GDM1 (cell line): ENCODE results near the gene ARID5A.

Experiments
- DNase-seq: peaks from one replicate; lab custom pipeline; 2025; lab: John Stamatoyannopoulos, UW

The ARID5A gene

GRCh38 chr2:96526615-96527285, 9.8 kb upstream of the ARID5A start:
- DNase-seq = no peak

DNA sequence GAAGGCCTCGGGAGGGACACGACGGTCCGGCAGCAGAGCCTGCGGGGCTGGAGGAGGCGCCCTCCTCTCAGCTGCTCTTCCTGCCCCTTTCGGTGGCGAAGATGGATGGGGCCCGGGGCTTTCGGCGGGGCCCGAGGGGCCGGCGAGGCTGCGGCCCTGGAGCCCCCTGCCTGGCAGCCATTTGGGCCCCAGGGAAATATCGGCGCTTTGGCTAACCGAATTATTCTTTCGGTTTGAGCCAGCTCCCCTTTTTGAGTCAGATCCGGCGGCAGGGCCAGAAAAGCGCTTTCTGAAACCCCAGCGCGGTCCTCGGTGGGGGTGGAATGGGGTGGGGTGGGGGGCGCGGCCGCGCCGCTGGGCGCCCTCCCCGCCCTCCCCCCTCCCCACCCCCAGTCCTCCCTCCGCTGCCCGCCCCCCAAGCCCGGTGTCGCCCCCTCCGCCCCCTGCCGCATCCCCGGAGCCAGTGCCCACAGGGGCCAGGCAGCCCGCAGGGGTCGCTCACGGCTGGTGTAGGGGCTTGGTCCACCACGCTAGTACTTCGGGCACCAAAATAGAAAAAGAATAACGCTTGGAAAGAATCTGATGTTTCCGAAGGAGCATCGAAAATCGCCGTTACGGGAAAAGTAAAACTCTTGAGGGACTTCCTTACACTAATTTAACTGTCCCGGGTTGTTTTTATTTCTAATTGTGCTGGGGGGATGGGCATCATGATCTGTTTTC, 9.1 kb upstream of the ARID5A start:
- no peak for DNase-seq

DNA sequence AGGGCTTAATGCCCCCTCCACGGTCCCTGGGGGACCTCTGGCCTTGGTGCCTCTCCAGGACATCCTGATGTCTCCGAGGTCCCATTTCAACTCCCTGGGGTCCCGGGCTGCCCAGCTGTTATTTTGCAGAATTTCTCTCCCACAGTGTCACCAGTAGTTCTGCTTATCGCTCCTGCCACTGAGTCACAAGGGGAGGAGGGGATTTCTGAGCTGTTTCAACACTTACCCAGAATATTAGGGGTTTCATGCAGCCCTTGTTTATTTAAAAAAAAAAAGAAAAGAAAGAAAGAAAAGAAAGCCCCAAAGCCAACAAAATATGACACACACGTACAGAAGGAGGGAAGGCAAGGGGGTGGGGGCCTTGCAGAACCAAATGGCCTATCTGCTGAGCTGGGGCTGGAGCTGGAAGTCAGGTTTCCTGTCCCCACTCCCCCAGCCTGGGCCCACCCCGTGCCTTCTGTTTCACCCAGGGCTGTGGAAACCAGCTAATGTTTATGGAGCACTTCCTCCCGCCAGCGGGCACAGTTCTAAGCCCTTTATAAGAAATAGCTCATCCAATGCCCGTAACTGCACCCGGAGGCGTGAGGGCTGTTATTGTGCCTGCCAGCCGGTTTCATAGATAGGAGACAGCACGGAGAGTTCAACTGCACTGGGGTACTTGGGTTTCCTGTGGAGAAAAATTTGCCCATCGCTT, 8.4 kb upstream of the ARID5A start:
- DNase-seq = peak; percentile 75

GRCh38 chr2:96528700-96529375, 7.7 kb upstream of the ARID5A start:
- no peak for DNase-seq

GRCh38 chr2:96529376-96530143, 7.0 kb upstream of the ARID5A start:
- no peak for DNase-seq

DNA sequence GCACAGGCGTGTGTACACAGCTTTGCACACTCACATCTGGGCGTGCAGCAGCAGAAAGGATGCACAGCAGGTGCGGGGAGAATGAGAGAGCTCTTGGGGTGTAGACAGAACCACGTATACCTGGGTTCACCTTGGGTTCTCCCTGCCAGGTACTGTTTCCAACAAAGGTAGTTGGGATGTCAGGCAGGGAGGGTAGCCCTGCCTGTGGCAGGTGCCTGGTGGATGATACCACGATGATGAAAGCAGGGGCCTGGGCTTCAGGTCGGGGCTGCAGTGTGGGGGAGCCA, 6.5 kb upstream of the ARID5A start:
- DNase-seq = no peak

DNA sequence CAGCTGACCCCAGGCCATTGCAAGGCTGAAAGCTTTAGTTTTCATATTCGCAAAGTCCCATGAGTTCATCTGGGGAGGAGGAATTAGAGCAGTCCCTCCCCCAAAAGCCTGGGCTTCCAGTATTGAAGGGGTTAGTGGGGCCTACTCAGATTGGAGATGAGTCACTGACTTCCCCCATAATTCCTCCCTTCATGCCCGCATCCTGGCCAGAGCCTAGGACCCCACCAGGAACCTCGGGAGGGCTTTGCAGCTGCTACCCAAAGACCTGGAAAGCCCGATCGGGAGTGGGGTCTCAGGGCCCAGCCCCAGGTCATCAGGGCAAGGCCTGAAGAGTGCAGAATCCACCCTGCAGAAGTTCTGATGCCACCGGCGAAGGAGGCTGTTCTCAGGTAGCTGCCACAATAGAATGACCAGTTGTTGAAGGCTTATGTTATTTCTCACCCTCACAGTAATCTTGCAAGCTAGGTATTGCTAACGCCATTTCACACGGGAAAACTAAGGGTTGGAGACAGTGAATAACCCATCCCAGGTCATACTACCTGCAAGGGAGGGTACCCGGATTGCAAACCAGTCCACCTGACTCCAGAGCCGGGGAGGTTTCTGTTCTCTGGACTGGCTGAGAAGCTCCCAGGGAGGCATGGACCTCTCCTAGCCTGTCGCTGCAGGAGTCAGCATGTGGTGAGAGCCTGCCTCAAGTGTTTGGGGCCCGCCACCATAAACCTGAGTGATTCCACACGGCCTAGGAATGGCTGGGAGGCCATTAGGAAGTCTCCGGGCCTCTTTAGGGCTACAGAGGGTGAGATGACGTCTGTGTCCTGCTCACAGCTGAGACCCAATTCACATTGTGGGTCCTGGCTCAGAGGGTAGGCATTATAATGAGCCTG, 5.8 kb upstream of the ARID5A start:
- no peak for DNase-seq

GRCh38 chr2:96531366-96531765, 5.2 kb upstream of the ARID5A start:
- DNase-seq = no peak

DNA sequence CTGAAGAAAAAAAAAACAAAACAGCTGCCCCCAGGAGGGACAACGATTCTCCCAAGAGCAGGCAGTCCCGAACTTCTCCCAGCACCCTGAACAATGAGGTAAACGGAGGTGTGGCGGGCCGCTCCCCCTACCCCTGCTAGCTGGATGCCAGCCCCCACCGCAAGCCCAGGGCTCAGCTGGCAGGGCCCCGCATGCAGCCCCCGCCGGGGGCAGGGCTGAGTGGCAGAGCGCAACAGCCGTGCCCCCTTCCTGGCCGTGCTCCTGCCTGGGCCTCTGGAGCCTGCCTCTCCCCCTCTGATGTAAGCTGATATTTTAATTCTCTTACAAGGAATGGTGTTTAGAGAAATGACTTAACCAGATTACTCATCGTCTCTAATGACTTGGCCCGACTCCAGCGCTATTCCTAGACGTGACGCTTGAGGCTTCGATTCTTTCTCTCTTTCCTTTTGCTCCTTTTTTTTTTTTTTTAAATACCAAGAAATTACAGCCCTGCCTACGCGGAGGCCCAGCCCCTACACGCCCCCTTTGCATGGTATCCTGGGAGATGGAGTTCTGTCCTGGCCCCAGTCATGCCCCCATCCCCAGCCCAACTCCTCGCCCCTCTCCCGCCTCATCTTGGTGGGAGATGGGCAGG, 4.6 kb upstream of the ARID5A start:
- DNase-seq = peak; percentile 54

DNA sequence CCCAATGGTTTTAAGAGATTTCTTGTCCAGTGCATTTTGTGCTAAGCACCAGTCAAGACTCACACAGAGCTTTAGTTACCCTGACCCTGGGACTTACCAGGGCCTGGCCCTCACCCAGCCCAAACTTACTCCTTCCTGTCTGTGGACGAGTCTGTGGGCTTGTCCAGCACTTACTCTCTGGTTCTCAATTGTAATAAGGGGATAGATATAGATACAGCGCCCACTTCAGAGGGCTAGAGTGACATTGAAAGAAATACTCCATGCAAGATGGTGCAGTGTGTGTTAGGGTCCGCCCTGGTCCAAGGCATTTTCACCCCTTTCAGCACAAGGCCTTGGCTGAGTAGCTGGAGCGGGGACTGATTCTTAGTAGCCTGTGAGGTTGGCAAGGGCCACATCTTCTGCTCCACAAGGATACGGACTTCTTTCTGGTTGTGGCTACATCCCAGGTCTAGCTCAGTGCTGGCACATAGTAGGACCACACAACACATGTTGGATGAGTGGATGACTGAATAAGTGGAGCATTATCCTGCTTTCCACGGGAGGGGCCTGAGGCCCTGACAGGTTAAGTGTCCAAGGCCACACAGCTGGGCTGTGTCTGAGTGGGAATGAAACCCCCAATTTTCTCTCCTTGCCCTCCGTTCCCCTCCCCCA, 3.8 kb upstream of the ARID5A start:
- DNase-seq = no peak

DNA sequence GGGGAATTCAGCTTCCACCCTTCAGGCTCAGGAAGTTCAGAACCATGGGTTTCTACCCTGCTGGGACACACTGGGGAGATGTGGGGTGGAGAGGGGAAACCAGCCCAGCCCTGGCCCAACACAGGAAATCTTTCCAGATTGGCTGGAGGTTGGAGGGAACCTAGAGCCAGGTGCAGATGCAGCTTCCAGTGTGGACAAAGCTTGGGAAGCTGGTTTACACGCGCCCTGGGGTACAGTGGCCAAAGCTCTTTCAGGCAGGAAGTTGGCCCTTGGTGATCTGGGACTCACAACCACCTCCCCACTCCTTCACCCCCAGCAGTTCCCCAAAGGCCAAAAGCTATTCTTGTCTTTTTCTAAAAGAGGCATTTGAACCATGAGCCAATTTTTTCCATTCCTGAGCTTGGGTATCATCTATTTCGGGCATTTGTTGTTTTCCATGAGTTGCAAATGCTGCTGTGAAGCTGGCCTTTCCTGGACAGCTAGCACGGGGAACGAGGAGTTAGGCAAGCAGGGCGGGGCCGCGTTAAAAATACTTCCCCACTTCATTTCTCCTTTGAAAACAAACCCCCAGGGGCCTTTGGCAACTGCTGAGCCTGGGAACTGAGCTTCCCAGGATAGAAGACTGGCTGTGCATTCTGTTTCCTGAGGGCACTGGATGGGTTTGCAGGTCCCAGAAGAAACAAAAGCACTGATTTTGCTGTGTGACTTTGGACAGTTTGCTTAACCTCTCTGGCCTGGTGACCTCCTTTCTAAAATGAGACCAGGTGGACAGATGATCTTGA, 3.1 kb upstream of the ARID5A start:
- DNase-seq = no peak

- DNase-seq = no peak
These were observed 2.4 kb upstream of the ARID5A start for GRCh38 chr2:96534141-96534540.

- no peak for DNase-seq
These were observed 1.8 kb upstream of the ARID5A start for GRCh38 chr2:96534701-96535181.

DNA sequence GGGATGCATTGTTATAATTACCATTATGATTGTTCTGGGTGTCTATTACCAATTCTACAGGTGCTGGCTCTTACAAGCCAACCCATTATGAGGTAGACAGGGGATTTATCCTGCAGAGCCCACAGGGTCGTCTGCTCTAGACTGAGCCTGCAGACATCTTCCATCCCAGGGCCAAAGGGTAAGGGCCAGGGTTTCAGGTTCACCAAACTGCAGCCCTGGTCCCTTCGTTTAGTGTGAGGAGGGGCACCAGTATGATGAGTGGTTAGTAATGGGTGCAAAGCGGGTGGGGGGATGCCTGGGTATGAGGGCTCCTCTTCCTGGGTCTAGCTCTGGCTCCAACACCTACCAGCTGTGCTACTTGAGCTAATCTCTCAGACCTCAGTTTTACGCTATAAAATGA, 1.2 kb upstream of the ARID5A start:
- no peak for DNase-seq

DNA sequence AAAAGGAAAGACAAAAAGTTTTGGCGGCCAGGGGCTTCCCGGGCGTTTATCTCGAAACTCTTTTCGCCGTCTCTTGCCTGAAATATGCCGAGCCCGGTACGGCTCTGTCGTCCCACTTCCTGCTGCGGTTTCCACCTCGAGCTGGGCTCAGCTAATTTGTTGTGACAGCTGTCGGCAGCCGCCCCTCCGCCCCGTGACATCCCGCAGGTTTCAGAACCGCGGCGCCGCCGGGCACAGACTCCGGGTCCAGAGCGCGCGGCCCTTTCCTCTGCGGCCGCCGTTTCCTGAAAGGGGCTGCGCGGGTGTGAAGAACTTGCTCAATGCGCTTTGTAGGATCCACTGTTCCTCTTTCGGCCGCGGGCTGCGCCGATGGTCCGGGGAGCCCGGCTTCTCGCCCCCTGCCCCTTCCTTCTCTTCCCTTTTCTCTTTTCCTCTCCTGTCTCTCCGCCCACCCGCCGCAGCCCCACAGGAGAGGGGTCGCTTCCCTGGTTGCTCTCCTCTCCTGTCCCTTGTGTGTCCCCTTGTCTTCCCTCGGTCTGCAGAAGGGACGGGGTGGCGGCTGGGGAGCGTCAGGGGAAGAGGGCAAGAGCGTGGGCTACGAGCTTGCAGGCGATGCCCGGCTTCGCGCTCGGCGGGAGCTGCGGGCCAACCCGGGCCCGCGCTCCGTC, 648 bp downstream of the ARID5A start:
- DNase-seq = peak; percentile 93

- DNase-seq = no peak
These were observed 1.4 kb downstream of the ARID5A start for GRCh38 chr2:96537734-96538486.

DNA sequence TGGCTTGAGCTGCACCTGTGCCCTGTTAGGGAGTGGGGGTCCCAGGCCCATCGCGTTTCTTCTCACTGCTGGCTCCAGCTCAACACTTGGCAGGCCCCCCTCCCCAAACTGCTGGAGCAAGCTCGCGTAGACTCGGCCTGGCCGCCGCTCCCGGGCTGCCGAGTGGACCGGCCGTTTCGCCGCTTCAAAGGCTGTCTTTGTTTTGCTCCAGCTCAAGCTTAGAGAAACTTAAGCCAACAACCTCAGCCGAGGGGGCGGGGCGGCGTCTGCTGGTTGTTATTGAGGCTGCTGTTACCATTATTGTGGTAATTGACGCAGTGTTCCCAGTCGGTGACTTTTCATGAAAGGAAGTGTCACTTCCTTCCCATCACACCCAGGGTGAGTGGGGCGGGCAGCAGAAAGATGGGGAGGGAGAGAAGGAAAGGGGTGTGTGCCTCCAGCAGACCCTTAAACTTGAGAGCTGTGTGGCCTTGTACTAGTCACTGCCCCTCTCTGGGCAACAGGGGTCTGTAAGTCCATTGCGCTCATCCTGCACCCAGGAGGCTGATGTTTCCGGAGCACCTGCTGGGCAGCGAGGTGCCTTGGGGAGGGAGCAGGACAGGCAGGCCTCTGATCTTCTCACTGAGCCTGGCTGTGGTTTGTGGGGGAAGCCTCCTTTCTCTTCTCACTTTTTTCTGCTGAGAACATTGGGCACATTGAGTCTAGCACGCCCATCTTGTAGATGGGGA, 2.1 kb downstream of the ARID5A start:
- DNase-seq = no peak
